ENCODE measurements around the gene CAMTA1. TPM values are rescaled to one million over a fixed set of nuclear protein-coding genes. Genes with fewer than 3 reads are reported as not detected.
A peak's percentile ranks its signal among the peaks of the same experiment; 100 is the strongest.

CAMTA1 gene
- total RNA-seq, 1 donor from 2014 or later = 63.8 TPM

DNA sequence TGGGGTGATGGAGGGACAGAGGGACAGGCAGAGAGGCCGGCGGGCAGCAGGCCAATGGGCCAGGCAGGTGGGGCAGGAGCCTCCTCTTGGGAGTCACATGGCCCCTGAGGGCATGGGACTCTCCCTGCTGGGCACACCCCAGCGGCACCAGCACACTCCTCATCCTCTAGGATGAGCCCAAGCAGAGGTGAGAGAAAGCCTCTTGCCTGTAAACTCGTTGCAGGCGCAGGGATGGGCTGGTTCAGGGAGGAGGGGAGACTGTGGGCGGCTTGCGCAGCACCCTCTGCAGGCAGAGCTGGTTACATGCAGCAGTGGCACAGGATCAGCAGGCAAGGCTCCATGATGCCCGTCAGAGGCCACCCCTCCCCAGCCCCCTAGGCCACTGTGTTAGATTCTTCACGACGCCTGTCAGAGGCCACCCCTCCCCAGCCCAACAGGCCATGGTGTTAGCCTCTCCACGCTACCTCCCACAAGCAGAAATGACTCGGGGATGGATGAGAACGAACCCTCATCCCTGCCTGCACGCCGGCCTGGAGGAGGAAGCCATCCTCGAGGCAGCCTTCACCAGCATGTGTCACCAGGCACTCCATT, 776.2 kb downstream of the CAMTA1 start:
- no peak overlapping the region for H3K27ac Mint-ChIP-seq (ENCODE audit: unreplicated experiment)
- TF ChIP-seq, protein P1, sequence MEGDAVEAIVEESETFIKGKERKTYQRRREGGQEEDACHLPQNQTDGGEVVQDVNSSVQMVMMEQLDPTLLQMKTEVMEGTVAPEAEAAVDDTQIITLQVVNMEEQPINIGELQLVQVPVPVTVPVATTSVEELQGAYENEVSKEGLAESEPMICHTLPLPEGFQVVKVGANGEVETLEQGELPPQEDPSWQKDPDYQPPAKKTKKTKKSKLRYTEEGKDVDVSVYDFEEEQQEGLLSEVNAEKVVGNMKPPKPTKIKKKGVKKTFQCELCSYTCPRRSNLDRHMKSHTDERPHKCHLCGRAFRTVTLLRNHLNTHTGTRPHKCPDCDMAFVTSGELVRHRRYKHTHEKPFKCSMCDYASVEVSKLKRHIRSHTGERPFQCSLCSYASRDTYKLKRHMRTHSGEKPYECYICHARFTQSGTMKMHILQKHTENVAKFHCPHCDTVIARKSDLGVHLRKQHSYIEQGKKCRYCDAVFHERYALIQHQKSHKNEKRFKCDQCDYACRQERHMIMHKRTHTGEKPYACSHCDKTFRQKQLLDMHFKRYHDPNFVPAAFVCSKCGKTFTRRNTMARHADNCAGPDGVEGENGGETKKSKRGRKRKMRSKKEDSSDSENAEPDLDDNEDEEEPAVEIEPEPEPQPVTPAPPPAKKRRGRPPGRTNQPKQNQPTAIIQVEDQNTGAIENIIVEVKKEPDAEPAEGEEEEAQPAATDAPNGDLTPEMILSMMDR (IDR thresholded peaks at IDR 0.05) = peak; percentile 64
- DNase-seq (ENCODE audit: low spot score) = peak; percentile 75
- no peaks in the 10 kb centered on the region for H3K9me3 Mint-ChIP-seq (ENCODE audit: low read depth)
- H3K27me3 Mint-ChIP-seq (ENCODE audit: low read depth) = no peaks in the 10 kb centered on the region
- no peak overlapping the region for H3K4me3 Mint-ChIP-seq (ENCODE audit: unreplicated experiment)
- peaks cover 5% of the 10 kb centered on the region for H3K4me1 Mint-ChIP-seq (ENCODE audit: low read depth)
- no peaks in the 10 kb centered on the region for H3K36me3 Mint-ChIP-seq (ENCODE audit: low read depth)

DNA sequence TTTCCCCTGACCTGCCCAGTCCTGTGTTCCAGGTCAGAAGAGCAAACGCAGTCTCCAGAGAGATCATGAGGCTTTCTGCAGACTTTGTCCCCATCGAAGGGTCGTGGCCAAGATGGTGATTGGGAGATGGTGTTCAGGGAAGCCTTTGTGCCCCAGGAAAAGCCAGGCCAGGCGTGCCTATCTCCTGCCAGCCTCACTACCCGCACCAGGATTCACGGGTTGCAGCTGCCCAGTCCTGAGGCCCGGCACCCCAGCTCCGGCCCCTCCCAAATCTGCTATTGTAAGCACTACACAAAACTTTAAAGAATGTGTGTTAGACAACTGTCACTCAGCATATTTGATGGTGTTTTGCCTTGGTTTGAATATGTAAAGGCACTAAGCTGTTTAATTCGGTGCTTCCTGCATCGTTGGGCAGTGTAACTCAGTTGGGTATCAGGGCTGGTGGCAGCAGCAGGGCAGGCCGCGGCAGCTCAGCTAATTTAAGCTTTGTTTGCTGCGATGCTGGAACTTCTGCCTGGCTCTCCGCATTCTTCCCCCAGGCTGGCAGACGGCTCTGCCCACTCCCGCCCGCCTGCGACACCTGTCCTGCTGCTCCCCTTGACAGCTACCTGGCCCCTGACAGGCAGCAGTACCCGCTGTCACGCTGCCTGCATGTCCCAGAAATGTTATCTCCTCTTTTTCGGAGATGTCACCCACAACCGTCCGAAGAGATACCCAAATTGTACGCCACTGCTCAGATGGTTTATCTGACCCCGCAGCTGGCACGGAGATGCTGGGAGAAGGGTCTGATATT, 776.9 kb downstream of the CAMTA1 start:
- DNase-seq (ENCODE audit: low spot score) = peak; percentile 75
- H3K4me1 Mint-ChIP-seq (ENCODE audit: low read depth) = peaks cover 5% of the 10 kb centered on the region
- TF ChIP-seq, protein P1 (IDR thresholded peaks at IDR 0.05) = no peak
- no peak overlapping the region for H3K4me3 Mint-ChIP-seq (ENCODE audit: unreplicated experiment)
- H3K27me3 Mint-ChIP-seq (ENCODE audit: low read depth) = no peaks in the 10 kb centered on the region
- no peaks in the 10 kb centered on the region for H3K9me3 Mint-ChIP-seq (ENCODE audit: low read depth)
- H3K27ac Mint-ChIP-seq (ENCODE audit: unreplicated experiment) = no peak overlapping the region
- no peaks in the 10 kb centered on the region for H3K36me3 Mint-ChIP-seq (ENCODE audit: low read depth)

DNA sequence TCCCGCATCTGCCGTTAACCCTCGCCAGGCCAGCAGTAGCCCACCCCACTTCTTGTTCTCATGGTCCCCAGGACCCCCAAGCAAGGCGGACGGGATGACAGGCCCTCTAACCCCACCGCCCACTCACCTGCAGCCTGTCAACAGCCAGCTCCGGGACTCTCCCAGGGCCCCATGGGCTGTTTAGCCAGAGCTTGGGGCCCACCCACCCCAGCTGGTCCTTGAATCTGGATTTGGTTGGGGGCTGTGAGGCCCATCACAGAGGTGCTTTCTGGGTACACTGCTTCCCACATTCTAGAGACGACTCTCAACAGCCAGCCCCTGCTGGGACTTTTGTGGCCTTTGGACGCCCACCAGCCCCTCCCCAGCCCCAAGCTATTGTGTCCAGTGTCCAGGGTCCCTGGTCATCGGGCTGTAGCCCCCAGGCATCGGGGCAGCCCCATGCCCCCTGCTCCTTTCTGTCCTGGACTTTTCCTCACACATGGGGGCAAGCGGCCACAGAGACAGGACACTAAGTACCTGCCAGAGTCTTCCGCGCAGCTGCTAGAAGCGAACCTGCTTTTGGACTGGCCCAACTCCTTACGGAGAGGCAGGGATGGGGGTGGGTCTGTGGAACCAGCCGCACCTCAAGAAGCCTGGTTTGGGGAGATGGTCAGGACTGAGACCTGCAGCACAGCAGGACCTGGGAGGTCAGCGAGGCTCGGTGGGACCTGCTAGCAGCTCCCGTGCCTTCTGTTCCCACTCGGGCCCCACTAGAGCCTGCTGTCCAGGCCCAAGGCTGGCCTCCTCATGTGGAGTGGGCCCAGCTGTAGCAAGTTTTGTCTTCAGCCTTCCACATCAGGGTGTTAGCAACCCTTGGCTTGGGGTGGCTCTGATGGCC, 777.7 kb downstream of the CAMTA1 start:
- H3K4me1 Mint-ChIP-seq (ENCODE audit: low read depth) = no peaks in the 10 kb centered on the region
- H3K4me3 Mint-ChIP-seq (ENCODE audit: unreplicated experiment) = no peak overlapping the region
- H3K9me3 Mint-ChIP-seq (ENCODE audit: low read depth) = no peaks in the 10 kb centered on the region
- TF ChIP-seq, protein P1 (IDR thresholded peaks at IDR 0.05) = no peak
- DNase-seq (ENCODE audit: low spot score) = peak; percentile 86
- no peaks in the 10 kb centered on the region for H3K36me3 Mint-ChIP-seq (ENCODE audit: low read depth)
- H3K27ac Mint-ChIP-seq (ENCODE audit: unreplicated experiment) = no peak overlapping the region
- no peaks in the 10 kb centered on the region for H3K27me3 Mint-ChIP-seq (ENCODE audit: low read depth)

DNA sequence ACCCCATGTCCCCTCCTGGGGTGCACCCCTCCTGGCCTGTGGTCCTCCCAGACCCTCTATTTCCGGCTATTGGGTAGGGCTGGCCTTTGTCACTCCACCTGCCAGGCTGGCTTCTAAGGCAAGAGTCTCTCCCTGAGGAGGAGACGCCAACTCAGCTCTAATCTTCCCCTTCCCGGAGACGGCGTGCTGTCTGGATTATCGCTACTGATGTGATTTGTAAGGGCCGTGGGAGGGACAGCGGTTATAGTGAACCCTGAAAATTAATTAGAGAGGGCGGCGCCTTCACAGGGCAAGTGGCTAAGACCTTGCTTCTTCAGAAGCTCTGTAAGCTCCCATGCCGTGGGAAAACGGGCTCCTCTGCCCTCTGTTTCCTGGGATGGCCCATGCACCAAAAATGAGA, 778.9 kb downstream of the CAMTA1 start:
- no peaks in the 10 kb centered on the region for H3K36me3 Mint-ChIP-seq (ENCODE audit: low read depth)
- H3K27me3 Mint-ChIP-seq (ENCODE audit: low read depth) = no peaks in the 10 kb centered on the region
- H3K4me1 Mint-ChIP-seq (ENCODE audit: low read depth) = no peaks in the 10 kb centered on the region
- no peaks in the 10 kb centered on the region for H3K9me3 Mint-ChIP-seq (ENCODE audit: low read depth)
- DNase-seq (ENCODE audit: low spot score) = peak; percentile 57
- H3K27ac Mint-ChIP-seq (ENCODE audit: unreplicated experiment) = no peak overlapping the region
- TF ChIP-seq, protein P1 (IDR thresholded peaks at IDR 0.05) = no peak
- no peak overlapping the region for H3K4me3 Mint-ChIP-seq (ENCODE audit: unreplicated experiment)
